PFSK-1 (cell line): ENCODE measurements around the gene TNPO3.

Experiments
- FOXP2 ChIP-seq: optimal IDR thresholded peaks from 2 replicates; pipeline ENCODE3; 2011; ENCODE audit warnings: borderline replicate concordance, control low read depth, inconsistent platforms; ENCODE audit not compliant: insufficient read depth; ENCODE audit errors: extremely low read length, extremely low read depth
- POLR2AphosphoS5 ChIP-seq: IDR thresholded peaks from 2 replicates; pipeline ENCODE4 v1.6.1; 2012; ENCODE audit warnings: low read depth, mild to moderate bottlenecking, control low read depth, low read length, moderate library complexity
- REST ChIP-seq, 2 experiments: IDR thresholded peaks; 2 replicates each; pipeline versions ENCODE4 v1.6.1 to v1.8.0; 2011 to 2012; ENCODE audit warnings: low read depth in 2 of 2, low read length in 2 of 2, control low read depth in 1 of 2, inconsistent platforms in 1 of 2, mild to moderate bottlenecking in 1 of 2, moderate library complexity in 1 of 2; ENCODE audit not compliant: insufficient read depth in 1 of 2
- SIN3A ChIP-seq: IDR thresholded peaks from 2 replicates; pipeline ENCODE4 v1.6.1; 2012; ENCODE audit warnings: mild to moderate bottlenecking, low read length, moderate library complexity, borderline replicate concordance; ENCODE audit not compliant: insufficient read depth
- TAF1 ChIP-seq: IDR thresholded peaks from 2 replicates; pipeline ENCODE4 v1.6.1; 2012; ENCODE audit warnings: low read length, control low read depth, borderline replicate concordance; ENCODE audit not compliant: insufficient read depth

Gene TNPO3

DNA sequence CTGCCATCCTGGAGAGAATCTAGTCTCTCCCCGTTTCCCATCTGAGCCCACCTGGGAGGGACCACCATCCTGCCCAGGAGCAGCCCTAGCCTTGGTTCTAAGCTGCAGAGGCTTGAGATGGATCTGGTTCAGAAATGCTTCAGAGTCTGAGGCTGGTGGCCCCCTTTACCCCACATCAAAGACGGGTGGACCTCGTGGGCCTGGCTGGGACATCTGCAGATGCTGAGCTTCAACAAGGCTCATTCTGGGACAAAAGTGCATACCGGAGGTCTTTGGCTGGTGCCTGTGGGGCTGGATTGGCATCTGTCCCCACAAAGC, 122.1 kb downstream of the TNPO3 start:
- TF ChIP-seq REST (IDR thresholded peaks at IDR 0.05; ENCODE audit: insufficient read depth in 1 of 2, low read depth in 2 of 2, low read length in 2 of 2) = no peak
- TF ChIP-seq FOXP2 = no peak
- no peak for TF ChIP-seq SIN3A
- no peak for TF ChIP-seq TAF1

- no peak for TF ChIP-seq POLR2AphosphoS5
- no peak for TF ChIP-seq TAF1
- no peak for TF ChIP-seq SIN3A
- no peak for TF ChIP-seq FOXP2
- TF ChIP-seq REST (IDR thresholded peaks at IDR 0.05; ENCODE audit: insufficient read depth in 1 of 2, low read depth in 2 of 2, low read length in 2 of 2) = no peak
Measured at GRCh38 chr7:128931965-128932861, 122.7 kb downstream of the TNPO3 start.

DNA sequence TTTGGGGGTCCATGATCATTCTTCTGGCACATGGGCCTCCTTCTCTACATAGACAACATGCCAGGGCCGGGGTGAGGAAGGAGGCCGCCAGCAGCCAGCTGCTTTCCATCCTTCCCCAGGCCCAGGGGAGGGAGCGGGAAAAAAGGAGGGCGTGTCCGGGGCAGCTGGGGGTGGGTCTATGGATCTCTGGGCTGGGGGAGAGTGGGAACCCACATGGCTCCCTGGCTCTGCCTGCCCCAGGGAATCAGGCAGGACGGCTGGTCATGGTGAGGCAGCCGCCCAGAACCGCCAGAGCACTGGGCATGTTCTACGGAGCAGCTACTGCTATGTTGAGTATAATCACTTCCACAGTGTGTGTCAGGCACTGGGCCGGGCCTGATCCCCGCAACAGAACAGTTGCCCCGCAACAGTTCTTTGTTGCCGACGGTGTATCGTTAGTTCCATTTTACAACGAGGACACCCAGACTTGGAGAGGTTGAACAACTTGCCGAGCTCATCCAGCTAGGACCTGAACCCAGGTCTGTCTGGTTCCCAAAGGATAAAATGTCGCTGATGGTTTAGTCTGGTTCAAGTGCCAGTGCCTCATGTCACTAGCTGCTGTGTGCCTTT, 123.6 kb downstream of the TNPO3 start:
- TF ChIP-seq FOXP2 = no peak
- TF ChIP-seq POLR2AphosphoS5 = no peak
- TF ChIP-seq SIN3A = no peak
- no peak for TF ChIP-seq REST (IDR thresholded peaks at IDR 0.05; ENCODE audit: insufficient read depth in 1 of 2, low read depth in 2 of 2, low read length in 2 of 2)
- no peak for TF ChIP-seq TAF1

DNA sequence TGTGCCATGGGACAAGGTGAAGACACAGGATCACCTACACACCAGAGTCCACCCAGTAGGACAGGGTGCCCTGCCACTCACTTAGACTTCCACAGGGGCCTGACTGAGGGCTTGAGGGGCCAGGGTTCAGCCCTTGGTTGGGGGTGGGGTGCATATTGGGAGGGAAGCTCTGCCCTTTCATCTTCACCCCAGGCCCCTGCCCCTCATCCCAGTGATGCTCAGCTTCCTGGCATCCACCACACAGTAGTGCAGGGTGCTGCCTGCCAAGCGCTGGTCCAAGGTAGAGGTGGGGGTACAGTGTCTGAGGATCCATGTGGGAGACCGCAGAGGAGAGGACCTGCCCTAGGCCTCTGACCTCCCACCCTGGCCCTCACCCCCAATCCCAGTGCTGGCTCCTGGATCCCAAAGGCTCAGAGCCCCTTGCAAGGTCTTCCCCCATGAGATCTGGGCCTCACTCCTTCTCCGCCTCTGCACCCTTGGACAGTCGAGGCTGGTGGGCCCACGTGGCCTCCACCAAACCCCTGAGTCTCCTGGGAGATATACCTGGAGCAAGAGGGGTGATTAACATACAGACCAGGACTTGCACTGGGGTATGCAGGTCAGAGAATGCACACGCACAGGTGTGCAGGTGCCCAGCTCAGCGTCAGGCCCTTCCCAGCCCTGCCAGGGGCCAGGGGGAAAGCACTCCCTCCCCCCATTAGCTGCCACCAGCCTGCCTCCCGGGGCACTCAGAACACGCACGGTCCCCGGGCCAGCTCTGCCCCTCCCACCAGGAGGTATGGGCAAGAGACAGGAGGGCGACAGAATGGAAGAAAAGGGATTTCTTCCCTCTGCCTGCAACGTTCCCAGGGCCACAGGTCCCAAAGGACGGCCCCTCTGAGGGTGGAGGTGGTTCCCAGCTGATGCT, 125.8 kb downstream of the TNPO3 start:
- no peak for TF ChIP-seq SIN3A

- TF ChIP-seq FOXP2 (no peak), TAF1 (no peak), REST (IDR thresholded peaks at IDR 0.05; ENCODE audit: insufficient read depth in 1 of 2, low read depth in 2 of 2, low read length in 2 of 2) (no peak), POLR2AphosphoS5 (no peak), SIN3A (no peak)
Measured at GRCh38 chr7:128928159-128928813, 126.6 kb downstream of the TNPO3 start.
